A172 (cell line): Measurements from ENCODE around the gene TMEM178B. TPM values are rescaled to one million over a fixed set of nuclear protein-coding genes. Genes with fewer than 3 reads are reported as not detected.

ENCODE experiments used
- DNase-seq: peaks from one replicate; pipeline ENCODE4 v3.0.0-alpha.2; 2015; ENCODE audit warnings: low spot score
- total RNA-seq: library from RNA; depleted of rRNA; stranded (reverse); fragments of >200 nt; shearing (Covaris generic); gene quantifications from 2 replicates; pipeline ENCODE4 v1.2.3, GENCODE V29; 2014; rRNA removed

The TMEM178B gene
- total RNA-seq, 1 experiment from 2014 or later, result 0.50 TPM

GRCh38 chr7:141527076-141527475 is 453.2 kb downstream of the TMEM178B start:
- DNase-seq, result no peak

DNA sequence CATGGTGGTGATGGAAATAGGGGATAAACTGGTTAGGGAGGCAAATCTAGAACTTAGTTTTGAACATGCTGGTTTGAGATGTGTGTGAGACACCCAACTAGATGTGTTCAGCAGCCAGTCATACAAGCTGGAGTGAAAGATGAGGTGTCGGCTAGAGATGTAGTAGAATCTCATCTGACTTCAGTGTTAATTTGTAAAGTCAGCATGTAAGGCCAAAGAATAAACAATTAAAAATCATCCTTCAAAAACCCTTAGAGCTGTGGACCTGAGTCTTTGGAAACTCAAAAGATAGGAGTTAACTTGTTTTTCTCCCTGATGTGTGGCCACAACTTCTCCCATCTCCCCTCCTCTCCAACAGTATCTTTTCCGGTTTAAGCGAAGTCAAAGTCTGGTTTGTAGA is 454.5 kb downstream of the TMEM178B start:
- no peak for DNase-seq

Other genes with a start within 250 kb of the TMEM178B start
- 7.7 and 8.7 TPM in 2 replicates for gene BRAF, start 149.1 kb upstream of the TMEM178B start, total RNA-seq
- gene MRPS33, start 59.1 kb upstream of the TMEM178B start, total RNA-seq, result 30.1 and 41.0 TPM in 2 replicates